Measurements from ENCODE around the gene LRRC9. TPM values are rescaled to one million over a fixed set of nuclear protein-coding genes. Genes with fewer than 3 reads are reported as not detected.

LRRC9 gene
- polyA plus RNA-seq, 1 experiment: not detected

GRCh38 chr14:60107477-60107876 lies 187.5 kb downstream of the LRRC9 start:
- DNase-seq (ENCODE audit: low read depth, low spot score): no peak
- no peaks in the 10 kb centered on the region for H3K9me3 ChIP-seq (ENCODE audit: control insufficient read depth, insufficient read depth, low read length)
- H3K27ac ChIP-seq (ENCODE audit: low read depth, low read length): no peak overlapping the region
- no peak overlapping the region for H3K4me3 ChIP-seq (ENCODE audit: low read depth, low read length)
- no peak for TF ChIP-seq CTCF (IDR thresholded peaks at IDR 0.05; ENCODE audit: low read depth, low read length)
- H3K27me3 ChIP-seq (ENCODE audit: control insufficient read depth, insufficient read depth, low read length): no peaks in the 10 kb centered on the region
- ChIA-PET CTCF (no interaction called here), POLR2A (no interaction called here)

- ChIA-PET CTCF (no interaction called here), POLR2A (no interaction called here)
- no peak for DNase-seq (ENCODE audit: low read depth, low spot score)
- Histone ChIP-seq H3K27ac (ENCODE audit: low read depth, low read length) (no peak overlapping the region), H3K27me3 (ENCODE audit: control insufficient read depth, insufficient read depth, low read length) (no peaks in the 10 kb centered on the region), H3K4me3 (ENCODE audit: low read depth, low read length) (no peak overlapping the region), H3K9me3 (ENCODE audit: control insufficient read depth, insufficient read depth, low read length) (no peaks in the 10 kb centered on the region)
- no peak for TF ChIP-seq CTCF (IDR thresholded peaks at IDR 0.05; ENCODE audit: low read depth, low read length)
These were observed 191.8 kb downstream of the LRRC9 start for GRCh38 chr14:60111732-60112131.

Other genes starting within 250 kb of the LRRC9 start
- gene RTN1, start 49.4 kb upstream of the LRRC9 start, polyA plus RNA-seq (2011; rRNA removed): 0.63 and 0.98 TPM in 2 replicates
- 67.2 and 79.9 TPM in 2 replicates for gene PCNX4, start 171.8 kb downstream of the LRRC9 start, polyA plus RNA-seq (2011; rRNA removed)
- 51.3 and 73.1 TPM in 2 replicates for gene DHRS7, start 245.3 kb downstream of the LRRC9 start, polyA plus RNA-seq (2011; rRNA removed)

All from AG04450 (cell line).